ENCODE data around the gene CRTC3.

DNA sequence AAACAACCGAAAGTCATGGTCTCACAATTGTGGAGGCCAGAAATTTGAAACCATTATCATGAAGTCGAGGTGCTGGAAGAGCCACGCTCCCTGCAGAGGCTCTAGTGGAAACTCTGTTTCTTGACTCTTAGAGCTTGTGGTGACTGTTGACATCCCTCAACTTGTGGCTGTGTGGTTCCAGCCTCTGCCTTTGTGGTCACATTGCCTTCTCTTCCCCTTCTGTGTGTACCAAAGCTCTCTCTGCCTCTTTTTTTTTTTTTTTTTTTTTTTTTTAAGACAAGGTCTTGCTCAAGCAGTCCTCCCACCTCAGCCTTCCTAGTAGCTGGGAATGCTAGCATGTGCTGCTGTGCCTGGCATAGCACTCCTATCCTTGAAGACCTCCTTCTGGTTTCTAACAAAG lies 48.7 kb upstream of the CRTC3 start:
- TF ChIP-seq SP1 (IDR thresholded peaks at IDR 0.05) (no peak), FOXK2 (IDR thresholded peaks at IDR 0.05) (no peak), FOXM1 (IDR thresholded peaks at IDR 0.05; ENCODE audit: borderline replicate concordance) (no peak), NFRKB (IDR thresholded peaks at IDR 0.05) (no peak), SUZ12 (IDR thresholded peaks at IDR 0.05) (no peak), HDGF (IDR thresholded peaks at IDR 0.05; ENCODE audit: borderline replicate concordance) (no peak), LEF1 (IDR thresholded peaks at IDR 0.05; ENCODE audit: borderline replicate concordance) (no peak), BHLHE40 (IDR thresholded peaks at IDR 0.05; ENCODE audit: borderline replicate concordance) (no peak), TARDBP (IDR thresholded peaks at IDR 0.05) (no peak), ZNF384 (IDR thresholded peaks at IDR 0.05) (no peak)
- TF ChIP-seq, protein P1, sequence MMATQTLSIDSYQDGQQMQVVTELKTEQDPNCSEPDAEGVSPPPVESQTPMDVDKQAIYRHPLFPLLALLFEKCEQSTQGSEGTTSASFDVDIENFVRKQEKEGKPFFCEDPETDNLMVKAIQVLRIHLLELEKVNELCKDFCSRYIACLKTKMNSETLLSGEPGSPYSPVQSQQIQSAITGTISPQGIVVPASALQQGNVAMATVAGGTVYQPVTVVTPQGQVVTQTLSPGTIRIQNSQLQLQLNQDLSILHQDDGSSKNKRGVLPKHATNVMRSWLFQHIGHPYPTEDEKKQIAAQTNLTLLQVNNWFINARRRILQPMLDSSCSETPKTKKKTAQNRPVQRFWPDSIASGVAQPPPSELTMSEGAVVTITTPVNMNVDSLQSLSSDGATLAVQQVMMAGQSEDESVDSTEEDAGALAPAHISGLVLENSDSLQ (IDR thresholded peaks at IDR 0.05): no peak
